GM10847 (cell line): Measurements from ENCODE around the gene GNB1.

Experiments
- POLR2A ChIP-seq: IDR thresholded peaks from 2 replicates; pipeline ENCODE4 v1.6.1; 2011; ENCODE audit not compliant: insufficient read length; ENCODE audit errors: extremely low read depth

GNB1 gene

DNA sequence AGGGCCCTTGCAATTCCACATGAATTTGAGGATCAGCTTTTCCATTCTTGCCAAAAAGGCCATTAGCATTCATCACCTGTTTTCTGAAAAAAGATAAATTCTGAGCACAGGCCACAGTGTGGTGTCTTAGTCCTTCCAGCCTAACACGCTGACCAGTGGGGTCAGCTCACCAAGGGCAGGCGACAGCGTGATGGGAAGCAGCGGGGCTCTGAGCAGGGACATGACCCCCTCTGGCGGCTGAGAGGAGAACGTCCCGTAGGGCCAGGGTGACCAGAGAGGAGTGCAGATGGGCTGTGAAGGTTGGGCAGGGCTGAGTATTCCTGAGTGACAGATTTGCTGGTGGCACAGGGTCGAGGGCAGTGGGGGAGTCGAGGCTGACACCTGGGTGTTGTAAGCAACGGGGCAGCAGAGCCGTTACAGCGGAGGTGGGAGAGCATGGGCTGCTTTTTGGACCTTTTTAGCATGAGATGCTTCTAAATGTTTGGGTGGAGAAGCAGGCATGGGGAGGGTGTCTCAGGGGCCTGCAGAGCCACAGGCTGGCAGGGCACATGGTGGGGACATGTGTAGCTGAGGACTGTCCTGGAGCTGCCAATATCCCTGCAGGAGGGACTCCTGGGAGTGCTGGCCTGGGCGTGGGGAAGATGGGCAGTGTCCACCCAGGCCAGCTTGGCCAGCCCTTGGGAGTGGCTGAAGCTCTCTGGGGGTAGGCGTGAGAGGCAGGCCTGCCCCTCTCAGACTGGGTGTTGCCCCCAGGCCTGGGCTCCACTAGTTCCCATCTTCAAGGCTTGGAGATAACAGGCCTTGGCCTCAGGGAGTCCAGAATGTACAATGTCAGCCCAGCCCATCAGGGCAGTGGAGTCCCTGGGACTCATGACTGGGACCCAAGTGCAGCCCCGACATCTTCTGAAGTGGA is 15.6 kb upstream of the GNB1 start:
- no peak for TF ChIP-seq POLR2A

DNA sequence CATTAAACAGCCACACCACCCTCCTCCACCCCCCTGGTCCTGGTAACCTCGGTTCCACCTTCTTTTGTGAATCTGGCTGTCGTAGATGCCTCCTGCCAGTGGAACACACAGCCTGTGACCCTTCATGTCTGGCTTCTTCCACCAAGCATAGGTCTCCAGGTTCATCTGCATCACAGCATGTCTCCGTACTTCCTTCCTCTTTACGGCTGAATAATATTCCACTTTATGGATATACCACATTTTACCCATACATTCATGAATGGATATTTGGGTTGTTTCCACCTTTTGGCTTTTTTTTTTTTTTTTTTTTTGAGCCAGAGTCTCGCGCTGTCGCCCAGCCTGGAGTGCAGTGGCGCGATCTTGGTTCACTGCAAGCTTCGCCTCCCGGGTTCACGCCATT is 12.3 kb upstream of the GNB1 start:
- no peak for TF ChIP-seq POLR2A

DNA sequence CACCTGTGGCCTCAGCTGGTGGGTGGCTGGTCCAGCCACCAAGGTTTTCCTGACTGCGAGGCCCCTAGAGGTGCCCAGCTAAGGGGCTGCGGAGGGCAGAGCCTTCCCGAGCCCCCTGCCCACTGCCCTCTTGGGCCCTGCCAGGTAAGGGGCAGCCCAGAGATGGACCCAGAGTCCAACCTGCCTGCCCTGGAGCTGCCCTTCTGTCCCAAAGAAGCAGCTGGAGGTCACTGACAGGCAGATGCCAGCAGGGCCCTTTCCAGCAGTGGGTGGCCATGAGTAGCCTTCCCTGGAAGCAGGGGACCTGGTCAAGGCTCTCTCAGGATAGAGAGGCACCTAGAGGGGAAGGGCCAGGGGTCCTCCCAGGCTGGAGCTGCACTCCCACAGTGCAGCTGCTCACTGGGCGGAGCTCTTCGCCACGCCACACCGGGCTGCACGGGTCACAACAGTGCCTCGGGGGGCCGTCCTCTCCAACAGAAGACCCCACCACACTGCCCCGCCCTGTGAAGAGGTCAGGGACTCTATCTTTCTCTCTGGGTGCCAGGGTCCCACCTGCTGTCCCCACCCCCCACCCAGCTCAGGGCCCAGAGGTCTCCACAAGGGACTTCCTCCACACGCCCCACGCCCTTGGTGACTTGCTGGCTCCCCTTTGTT is 10.9 kb upstream of the GNB1 start:
- no peak for TF ChIP-seq POLR2A

DNA sequence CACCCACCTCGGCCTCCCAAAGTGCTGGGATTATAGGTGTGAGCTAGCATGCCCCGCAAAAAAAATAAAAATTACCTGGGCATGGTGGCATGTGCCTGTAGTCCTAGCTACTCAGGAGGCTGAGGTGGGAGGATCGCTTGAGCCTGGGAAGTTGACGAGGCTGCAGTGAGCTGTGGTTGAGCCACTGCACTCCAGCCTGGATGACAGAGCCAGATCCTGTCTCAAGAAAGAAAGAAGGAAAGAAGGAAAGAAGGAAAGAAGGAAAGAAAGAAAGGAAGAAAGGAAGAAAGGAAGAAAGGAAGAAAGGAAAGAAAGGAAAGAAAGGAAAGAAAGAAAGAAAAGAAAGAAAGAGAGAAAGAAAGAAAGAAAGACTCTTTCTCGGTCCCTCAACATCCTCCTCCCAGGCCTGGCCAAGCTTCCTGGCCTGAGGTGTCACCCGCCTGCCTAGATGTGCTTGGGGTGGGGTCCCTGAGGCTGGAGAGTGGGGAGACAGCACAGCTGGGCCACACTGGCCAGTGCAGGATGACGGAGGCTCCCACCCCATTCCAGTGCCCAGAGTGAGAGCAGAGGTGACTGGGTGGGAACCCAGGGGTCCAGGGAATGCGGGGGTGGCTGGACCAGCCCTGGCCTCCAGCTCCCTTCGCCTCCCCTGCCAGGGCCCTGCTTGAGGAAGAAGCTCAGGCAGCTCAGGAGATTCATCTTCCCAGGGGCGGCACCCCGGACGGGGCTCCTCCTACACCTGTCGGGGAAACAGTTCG is 10.2 kb upstream of the GNB1 start:
- no peak for TF ChIP-seq POLR2A

DNA sequence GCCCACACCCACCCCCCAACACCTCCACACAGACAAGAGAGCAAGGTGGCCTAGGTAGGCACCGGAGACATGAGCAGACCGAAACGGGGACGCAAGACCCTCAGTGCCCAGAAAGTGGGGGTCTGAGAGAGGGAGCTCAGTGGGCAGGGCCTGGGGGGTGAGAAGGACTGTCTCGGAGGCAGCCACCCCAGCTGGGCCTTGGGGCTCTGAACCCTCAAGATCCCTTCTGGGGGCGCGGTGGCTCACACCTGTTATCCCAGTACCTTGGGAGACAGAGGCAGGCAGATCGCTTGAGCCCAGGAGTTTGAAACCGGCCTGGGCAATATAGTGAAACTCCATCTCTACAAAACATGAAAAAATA is 9.1 kb upstream of the GNB1 start:
- no peak for TF ChIP-seq POLR2A

DNA sequence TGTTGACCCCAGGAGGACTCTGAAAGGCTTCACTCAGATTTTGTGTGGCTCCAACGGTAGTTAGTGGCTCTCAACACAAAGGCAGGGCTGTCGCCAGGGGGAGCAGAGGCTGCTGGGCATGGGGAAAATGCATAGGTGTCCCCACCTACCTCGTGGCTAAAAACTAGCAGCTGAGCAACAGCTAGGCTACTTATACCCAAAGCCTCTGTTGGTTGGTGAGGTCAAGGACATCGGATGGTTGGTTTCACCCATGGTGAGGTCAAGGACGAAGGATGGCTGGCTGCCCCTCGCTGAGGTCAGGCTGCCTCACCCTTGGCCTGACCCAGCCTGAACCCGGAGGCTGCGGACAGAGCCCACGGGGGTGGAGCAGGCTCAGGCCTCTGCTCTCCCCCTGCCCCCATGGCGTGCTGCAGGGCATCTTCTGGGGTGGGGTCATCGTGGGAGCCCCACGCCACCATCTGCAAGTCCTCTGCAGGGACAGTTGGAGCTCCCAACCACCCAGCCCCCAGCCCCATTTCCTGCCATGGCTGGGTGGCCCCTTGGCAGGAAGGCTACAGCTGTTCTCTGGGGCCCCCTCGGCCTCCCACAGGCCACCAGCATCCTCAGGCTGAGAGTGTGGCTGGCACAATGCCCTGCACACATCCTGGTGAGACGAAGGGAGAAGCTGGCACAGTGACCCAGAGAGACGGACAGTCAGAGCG is 8.5 kb upstream of the GNB1 start:
- TF ChIP-seq POLR2A: no peak

DNA sequence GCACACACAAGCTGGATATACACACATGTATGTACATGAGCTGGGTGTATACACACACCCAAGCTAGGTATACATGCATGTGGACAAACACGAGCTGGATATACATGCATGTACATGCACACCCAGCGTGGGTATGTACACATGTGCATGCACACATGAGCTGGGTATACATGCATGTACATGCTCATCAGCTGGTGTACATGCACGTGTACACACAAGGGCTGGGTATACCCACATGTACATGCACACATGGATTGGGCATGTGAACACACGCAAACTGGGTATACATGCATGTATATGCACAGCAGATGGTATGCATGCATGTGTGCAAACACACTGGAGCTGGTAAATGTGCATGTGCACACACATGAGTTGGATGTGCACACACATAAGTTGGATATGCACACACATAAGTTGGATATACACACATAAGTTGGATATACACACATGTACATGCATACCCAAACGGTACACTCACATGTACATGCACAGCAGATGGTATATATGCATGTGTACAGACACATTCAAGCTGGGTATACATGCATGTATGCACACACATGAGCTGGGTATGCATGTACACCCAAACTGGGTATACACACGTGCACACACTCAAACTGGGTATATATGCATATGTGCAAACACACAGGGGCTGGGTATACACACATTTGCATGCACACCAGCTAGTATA is 7.5 kb upstream of the GNB1 start:
- no peak for TF ChIP-seq POLR2A

DNA sequence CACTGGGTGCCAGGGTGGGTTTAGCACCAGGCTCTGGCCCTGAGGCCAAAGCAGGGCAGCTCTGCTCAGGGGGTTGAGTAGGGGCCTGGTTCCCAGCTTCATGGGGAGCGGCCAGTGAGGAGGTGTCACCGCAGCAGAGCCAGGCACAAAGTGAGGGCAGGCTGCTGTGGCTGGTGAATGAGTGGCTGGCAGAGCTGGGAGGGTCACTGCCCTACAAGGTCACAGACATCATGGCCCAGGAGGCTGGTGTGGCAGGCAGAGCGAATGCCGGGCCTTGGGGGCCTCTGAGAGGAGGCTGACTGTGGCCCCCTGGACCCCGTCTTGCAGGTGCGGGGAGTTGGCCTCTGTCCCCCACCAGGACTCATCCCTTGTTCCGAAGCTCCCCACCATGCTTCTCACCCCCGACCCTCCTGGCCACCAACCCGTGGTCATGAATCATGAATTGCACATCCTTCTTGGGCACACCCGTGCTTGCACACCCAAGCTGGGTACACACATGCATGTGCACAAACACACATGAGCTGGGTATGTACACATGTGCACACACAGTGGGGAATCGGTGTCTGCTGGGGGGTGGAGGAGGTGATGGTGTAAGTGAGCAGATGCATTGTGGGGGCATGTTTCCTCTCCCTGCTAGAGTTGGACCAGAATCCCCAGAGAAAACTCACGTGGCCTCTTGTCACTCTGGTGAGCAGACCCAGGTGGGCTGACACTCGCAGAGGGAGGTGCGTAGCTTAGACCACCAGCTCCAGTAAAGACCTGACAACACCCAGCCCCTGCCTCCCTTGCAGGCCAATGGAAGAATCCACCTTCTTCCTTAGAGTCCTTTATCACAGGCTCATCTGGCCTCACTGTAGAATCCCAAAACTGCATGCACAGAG is 4.8 kb upstream of the GNB1 start:
- TF ChIP-seq POLR2A: no peak

DNA sequence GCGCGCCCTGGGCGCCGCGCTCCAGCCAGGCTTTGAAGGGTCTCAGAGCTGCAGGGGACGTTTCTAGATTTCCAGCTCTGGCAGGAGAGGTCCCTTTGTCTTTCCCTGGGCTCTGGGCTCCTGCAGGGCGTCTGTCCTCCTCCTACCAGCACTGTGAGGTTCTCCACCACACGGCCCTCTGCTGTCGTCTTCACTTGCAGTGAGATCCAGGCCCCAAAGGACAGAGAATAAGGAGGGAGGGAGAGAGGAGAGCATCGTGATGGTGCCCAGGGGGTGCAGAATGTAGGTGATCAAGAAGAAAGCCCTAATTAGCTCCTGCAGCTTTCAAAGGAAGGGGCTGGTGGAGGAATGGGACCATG is 4.2 kb upstream of the GNB1 start:
- TF ChIP-seq POLR2A: no peak

DNA sequence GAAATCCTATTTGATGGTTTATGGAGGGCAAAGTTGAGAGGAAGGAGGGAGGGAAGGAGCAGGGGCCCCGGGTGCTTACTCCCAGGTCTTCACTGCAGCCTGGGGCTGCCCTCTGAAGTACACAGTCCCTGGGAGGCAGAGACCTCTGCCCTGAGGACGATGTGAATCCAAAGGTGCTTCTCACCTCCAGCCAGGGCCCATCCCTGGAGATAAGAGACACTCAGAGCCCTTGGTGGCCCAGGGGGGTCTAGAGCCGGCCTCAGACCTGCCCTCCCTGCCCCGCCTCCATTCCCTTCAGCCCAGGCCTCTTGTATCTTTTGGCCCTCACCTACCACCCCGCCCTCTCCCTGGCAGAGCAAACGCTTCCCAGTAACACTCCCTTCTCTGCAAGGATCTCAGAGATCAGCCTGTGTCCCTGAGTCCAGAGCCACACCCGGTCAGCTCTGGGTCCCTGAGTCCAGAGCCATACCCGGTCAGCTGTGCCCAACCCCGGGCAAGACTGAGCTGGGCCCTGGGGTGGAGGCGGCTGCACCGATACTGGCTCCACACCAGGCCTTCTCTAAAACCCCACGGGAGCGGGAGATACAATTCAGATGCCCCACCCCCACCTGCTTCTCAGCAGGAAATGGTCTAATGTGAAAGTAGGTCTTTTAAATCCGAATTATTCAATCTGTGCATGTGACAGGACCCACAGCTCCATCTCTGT is 3.6 kb upstream of the GNB1 start:
- TF ChIP-seq POLR2A: no peak

DNA sequence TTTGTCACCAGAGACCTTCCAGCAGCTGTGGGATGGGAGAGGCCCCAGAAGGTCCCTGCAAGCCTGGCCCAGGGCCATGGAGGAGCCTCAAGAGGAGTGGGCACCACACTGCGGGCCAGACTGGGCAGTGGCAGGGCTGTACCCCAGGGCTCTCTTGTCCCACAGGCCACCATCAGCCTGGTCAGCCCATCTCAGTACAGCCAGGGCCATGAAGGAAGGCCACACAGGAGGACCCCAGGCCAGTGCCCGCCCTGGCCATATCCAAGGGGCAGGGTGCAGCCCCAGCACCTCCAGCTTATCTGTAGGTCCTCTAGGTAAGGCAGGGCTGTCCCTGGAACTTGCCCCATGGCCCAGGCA is 3.1 kb upstream of the GNB1 start:
- no peak for TF ChIP-seq POLR2A

DNA sequence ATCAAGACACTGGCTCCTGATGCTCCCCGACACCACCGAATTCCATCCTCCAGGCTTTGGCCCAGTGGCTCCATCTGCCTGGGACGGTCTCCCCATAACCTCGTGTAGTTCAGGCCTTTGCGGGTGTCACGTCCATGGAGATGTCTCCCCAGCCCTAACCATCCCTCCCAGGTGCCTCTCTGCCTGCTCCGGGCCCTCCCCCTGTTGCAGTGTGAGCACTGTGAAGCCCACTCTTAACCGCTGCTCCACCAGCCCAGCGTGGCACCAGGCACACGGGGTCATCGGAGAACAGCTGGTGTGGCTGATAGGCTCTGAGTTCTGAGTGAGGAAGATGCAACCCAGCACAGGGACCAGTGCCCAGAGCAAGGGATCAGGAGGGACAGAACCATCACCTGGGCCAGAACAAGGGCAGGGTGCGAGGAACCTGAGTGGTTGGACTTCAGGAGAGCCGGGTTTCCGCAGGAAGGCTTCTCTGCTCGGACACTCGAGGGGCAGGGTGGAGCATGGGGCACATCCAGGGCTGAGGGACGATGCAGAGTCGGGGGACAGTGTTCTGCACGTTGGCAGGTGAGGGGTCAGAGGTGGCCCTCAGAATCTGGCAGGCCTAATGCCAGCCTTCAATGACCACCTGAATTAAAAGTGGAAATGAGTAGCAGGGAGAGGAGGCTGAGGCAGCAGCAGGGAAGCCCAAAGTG is 2.6 kb upstream of the GNB1 start:
- TF ChIP-seq POLR2A: no peak

DNA sequence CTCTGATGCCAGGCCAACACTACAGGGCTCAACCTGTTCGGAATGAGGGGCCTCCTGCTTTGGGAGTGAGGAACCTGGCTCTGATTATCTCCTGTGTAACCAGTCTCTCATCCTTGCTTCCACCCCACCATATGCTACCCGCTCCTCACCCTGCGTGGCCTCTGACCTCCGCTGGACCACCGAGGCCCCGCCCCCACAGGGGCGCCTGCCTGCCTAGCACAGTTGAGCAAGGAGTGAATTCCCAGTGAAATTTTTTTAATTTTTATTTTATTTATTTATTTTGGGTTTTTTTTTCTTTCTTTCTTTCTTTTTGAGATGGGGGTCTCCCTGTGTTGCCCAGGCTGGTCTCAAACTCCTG is 1.9 kb upstream of the GNB1 start:
- no peak for TF ChIP-seq POLR2A
